ENCODE data around the gene EIF5AL1.
"Not testable (repeated sequence)": the region's sequence is repeated elsewhere in the genome, so short reads cannot be mapped to it uniquely, and the experiment has no call there.

Gene EIF5AL1

GRCh38 chr10:79525049-79525710 is 12.8 kb downstream of the EIF5AL1 start:
- H3K27ac ChIP-seq (ENCODE audit: low read depth in 2 of 2, low read length in 2 of 2); H3K9me3 ChIP-seq (ENCODE audit: control insufficient read depth in 2 of 2, low read length in 2 of 2); H3K9ac ChIP-seq (ENCODE audit: low read depth in 1 of 2, low read length in 2 of 2): not testable (repeated sequence)

GRCh38 chr10:79528261-79528660 is 15.9 kb downstream of the EIF5AL1 start:
- not testable (repeated sequence) for H3K27me3 ChIP-seq (ENCODE audit: control insufficient read depth in 2 of 2, insufficient read depth in 2 of 2, low read length in 2 of 2); H3K4me3 ChIP-seq (ENCODE audit: low read length in 2 of 2); H3K9me3 ChIP-seq (ENCODE audit: control insufficient read depth in 2 of 2, low read length in 2 of 2); H3K27ac ChIP-seq (ENCODE audit: low read depth in 2 of 2, low read length in 2 of 2); H3K36me3 ChIP-seq (ENCODE audit: control insufficient read depth in 2 of 2, insufficient read depth in 2 of 2, low read length in 2 of 2); H3K4me1 ChIP-seq (ENCODE audit: control insufficient read depth in 2 of 2, insufficient read depth in 2 of 2, low read length in 2 of 2); H3K9ac ChIP-seq (ENCODE audit: low read depth in 1 of 2, low read length in 2 of 2)

More at GRCh38 chr10:79525049-79525710, 12.8 kb downstream of the EIF5AL1 start:
- H3K4me3 ChIP-seq (ENCODE audit: low read length in 2 of 2); H3K4me1 ChIP-seq (ENCODE audit: control insufficient read depth in 2 of 2, insufficient read depth in 2 of 2, low read length in 2 of 2); H3K36me3 ChIP-seq (ENCODE audit: control insufficient read depth in 2 of 2, insufficient read depth in 2 of 2, low read length in 2 of 2); H3K27me3 ChIP-seq (ENCODE audit: control insufficient read depth in 2 of 2, insufficient read depth in 2 of 2, low read length in 2 of 2): not testable (repeated sequence)

GRCh38 chr10:79533142-79533902 is 21.0 kb downstream of the EIF5AL1 start:
- H3K4me1 ChIP-seq (ENCODE audit: control insufficient read depth in 2 of 2, insufficient read depth in 2 of 2, low read length in 2 of 2); H3K9me3 ChIP-seq (ENCODE audit: control insufficient read depth in 2 of 2, low read length in 2 of 2); H3K27me3 ChIP-seq (ENCODE audit: control insufficient read depth in 2 of 2, insufficient read depth in 2 of 2, low read length in 2 of 2); H3K27ac ChIP-seq (ENCODE audit: low read depth in 2 of 2, low read length in 2 of 2); H3K9ac ChIP-seq (ENCODE audit: low read depth in 1 of 2, low read length in 2 of 2); H3K4me3 ChIP-seq (ENCODE audit: low read length in 2 of 2); H3K36me3 ChIP-seq (ENCODE audit: control insufficient read depth in 2 of 2, insufficient read depth in 2 of 2, low read length in 2 of 2): not testable (repeated sequence)

- H3K4me3 ChIP-seq (ENCODE audit: low read length in 2 of 2); H3K9me3 ChIP-seq (ENCODE audit: control insufficient read depth in 2 of 2, low read length in 2 of 2); H3K27ac ChIP-seq (ENCODE audit: low read depth in 2 of 2, low read length in 2 of 2); H3K9ac ChIP-seq (ENCODE audit: low read depth in 1 of 2, low read length in 2 of 2); H3K36me3 ChIP-seq (ENCODE audit: control insufficient read depth in 2 of 2, insufficient read depth in 2 of 2, low read length in 2 of 2); H3K27me3 ChIP-seq (ENCODE audit: control insufficient read depth in 2 of 2, insufficient read depth in 2 of 2, low read length in 2 of 2); H3K4me1 ChIP-seq (ENCODE audit: control insufficient read depth in 2 of 2, insufficient read depth in 2 of 2, low read length in 2 of 2): not testable (repeated sequence)
Measured at GRCh38 chr10:79533903-79534175, 21.5 kb downstream of the EIF5AL1 start.

GRCh38 chr10:79538311-79538710 is 26.0 kb downstream of the EIF5AL1 start:
- H3K4me3 ChIP-seq (ENCODE audit: low read length in 2 of 2); H3K36me3 ChIP-seq (ENCODE audit: control insufficient read depth in 2 of 2, insufficient read depth in 2 of 2, low read length in 2 of 2); H3K4me1 ChIP-seq (ENCODE audit: control insufficient read depth in 2 of 2, insufficient read depth in 2 of 2, low read length in 2 of 2); H3K9ac ChIP-seq (ENCODE audit: low read depth in 1 of 2, low read length in 2 of 2); H3K9me3 ChIP-seq (ENCODE audit: control insufficient read depth in 2 of 2, low read length in 2 of 2); H3K27me3 ChIP-seq (ENCODE audit: control insufficient read depth in 2 of 2, insufficient read depth in 2 of 2, low read length in 2 of 2); H3K27ac ChIP-seq (ENCODE audit: low read depth in 2 of 2, low read length in 2 of 2): not testable (repeated sequence)

- not testable (repeated sequence) for H3K4me1 ChIP-seq (ENCODE audit: control insufficient read depth in 2 of 2, insufficient read depth in 2 of 2, low read length in 2 of 2); H3K36me3 ChIP-seq (ENCODE audit: control insufficient read depth in 2 of 2, insufficient read depth in 2 of 2, low read length in 2 of 2); H3K27me3 ChIP-seq (ENCODE audit: control insufficient read depth in 2 of 2, insufficient read depth in 2 of 2, low read length in 2 of 2); H3K9me3 ChIP-seq (ENCODE audit: control insufficient read depth in 2 of 2, low read length in 2 of 2); H3K9ac ChIP-seq (ENCODE audit: low read depth in 1 of 2, low read length in 2 of 2); H3K27ac ChIP-seq (ENCODE audit: low read depth in 2 of 2, low read length in 2 of 2); H3K4me3 ChIP-seq (ENCODE audit: low read length in 2 of 2)
Measured at GRCh38 chr10:79540930-79541329, 28.6 kb downstream of the EIF5AL1 start.

GRCh38 chr10:79542626-79543025 is 30.3 kb downstream of the EIF5AL1 start:
- Histone ChIP-seq H3K4me3 (ENCODE audit: low read length in 2 of 2) (no peak overlapping the region), H3K9ac (ENCODE audit: low read depth in 1 of 2, low read length in 2 of 2) (no peak overlapping the region), H3K27me3 (ENCODE audit: control insufficient read depth in 2 of 2, insufficient read depth in 2 of 2, low read length in 2 of 2) (no peaks in the 10 kb centered on the region), H3K27ac (ENCODE audit: low read depth in 2 of 2, low read length in 2 of 2) (no peak overlapping the region), H3K4me1 (ENCODE audit: control insufficient read depth in 2 of 2, insufficient read depth in 2 of 2, low read length in 2 of 2) (no peaks in the 10 kb centered on the region), H3K9me3 (ENCODE audit: control insufficient read depth in 2 of 2, low read length in 2 of 2) (no peaks in the 10 kb centered on the region), H3K36me3 (ENCODE audit: control insufficient read depth in 2 of 2, insufficient read depth in 2 of 2, low read length in 2 of 2) (no peaks in the 10 kb centered on the region)

- H3K9ac ChIP-seq (ENCODE audit: low read depth in 1 of 2, low read length in 2 of 2); H3K36me3 ChIP-seq (ENCODE audit: control insufficient read depth in 2 of 2, insufficient read depth in 2 of 2, low read length in 2 of 2); H3K9me3 ChIP-seq (ENCODE audit: control insufficient read depth in 2 of 2, low read length in 2 of 2); H3K27me3 ChIP-seq (ENCODE audit: control insufficient read depth in 2 of 2, insufficient read depth in 2 of 2, low read length in 2 of 2); H3K27ac ChIP-seq (ENCODE audit: low read depth in 2 of 2, low read length in 2 of 2); H3K4me3 ChIP-seq (ENCODE audit: low read length in 2 of 2); H3K4me1 ChIP-seq (ENCODE audit: control insufficient read depth in 2 of 2, insufficient read depth in 2 of 2, low read length in 2 of 2): not testable (repeated sequence)
Measured at GRCh38 chr10:79544408-79544807, 32.1 kb downstream of the EIF5AL1 start.

- not testable (repeated sequence) for H3K36me3 ChIP-seq (ENCODE audit: control insufficient read depth in 2 of 2, insufficient read depth in 2 of 2, low read length in 2 of 2); H3K27me3 ChIP-seq (ENCODE audit: control insufficient read depth in 2 of 2, insufficient read depth in 2 of 2, low read length in 2 of 2); H3K9ac ChIP-seq (ENCODE audit: low read depth in 1 of 2, low read length in 2 of 2); H3K9me3 ChIP-seq (ENCODE audit: control insufficient read depth in 2 of 2, low read length in 2 of 2); H3K27ac ChIP-seq (ENCODE audit: low read depth in 2 of 2, low read length in 2 of 2); H3K4me1 ChIP-seq (ENCODE audit: control insufficient read depth in 2 of 2, insufficient read depth in 2 of 2, low read length in 2 of 2); H3K4me3 ChIP-seq (ENCODE audit: low read length in 2 of 2)
Measured at GRCh38 chr10:79544926-79545659, 32.8 kb downstream of the EIF5AL1 start.

GRCh38 chr10:79547128-79547527 is 34.8 kb downstream of the EIF5AL1 start:
- not testable (repeated sequence) for H3K4me3 ChIP-seq (ENCODE audit: low read length in 2 of 2); H3K9me3 ChIP-seq (ENCODE audit: control insufficient read depth in 2 of 2, low read length in 2 of 2); H3K4me1 ChIP-seq (ENCODE audit: control insufficient read depth in 2 of 2, insufficient read depth in 2 of 2, low read length in 2 of 2); H3K27ac ChIP-seq (ENCODE audit: low read depth in 2 of 2, low read length in 2 of 2); H3K27me3 ChIP-seq (ENCODE audit: control insufficient read depth in 2 of 2, insufficient read depth in 2 of 2, low read length in 2 of 2); H3K36me3 ChIP-seq (ENCODE audit: control insufficient read depth in 2 of 2, insufficient read depth in 2 of 2, low read length in 2 of 2); H3K9ac ChIP-seq (ENCODE audit: low read depth in 1 of 2, low read length in 2 of 2)

All from mucosa of rectum (tissue), 2 donors.